Neural progenitor cell (in vitro differentiated cells): ENCODE data around the gene GAS2L1.

Experiments
- EZH2 ChIP-seq: fragments of 200-600 bp; sonication (generic); IDR thresholded peaks from 2 replicates; pipeline ENCODE4 v1.6.1; 2017; ENCODE audit warnings: antibody characterized with exemption, mild to moderate bottlenecking, moderate library complexity
- TF ChIP-seq, protein P1 (sequence below): fragments of 200-600 bp; sonication (generic); IDR thresholded peaks from 2 replicates; pipeline ENCODE4 v1.5.1; 2017; ENCODE audit warnings: antibody characterized with exemption, mild to moderate bottlenecking

DNA sequence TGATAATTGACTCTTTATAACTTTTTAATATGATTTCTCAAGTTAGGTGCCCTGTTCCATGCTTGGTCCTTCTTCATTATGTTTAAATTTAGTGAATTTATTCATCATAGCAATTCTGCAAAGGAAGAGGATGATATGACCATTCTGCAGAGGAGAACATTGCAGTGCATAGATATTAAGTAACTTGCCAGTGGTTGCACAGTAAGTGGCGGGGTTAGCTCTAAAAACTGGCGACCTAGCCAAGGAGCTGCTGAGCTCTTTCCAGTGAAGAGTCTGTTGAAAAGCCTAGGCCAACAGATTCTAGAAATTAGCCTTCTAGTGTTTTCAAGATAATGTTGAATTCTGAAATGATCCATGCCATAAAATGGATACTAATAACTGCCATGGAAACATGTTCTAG lies 33.8 kb upstream of the GAS2L1 start:
- TF ChIP-seq, protein P1, sequence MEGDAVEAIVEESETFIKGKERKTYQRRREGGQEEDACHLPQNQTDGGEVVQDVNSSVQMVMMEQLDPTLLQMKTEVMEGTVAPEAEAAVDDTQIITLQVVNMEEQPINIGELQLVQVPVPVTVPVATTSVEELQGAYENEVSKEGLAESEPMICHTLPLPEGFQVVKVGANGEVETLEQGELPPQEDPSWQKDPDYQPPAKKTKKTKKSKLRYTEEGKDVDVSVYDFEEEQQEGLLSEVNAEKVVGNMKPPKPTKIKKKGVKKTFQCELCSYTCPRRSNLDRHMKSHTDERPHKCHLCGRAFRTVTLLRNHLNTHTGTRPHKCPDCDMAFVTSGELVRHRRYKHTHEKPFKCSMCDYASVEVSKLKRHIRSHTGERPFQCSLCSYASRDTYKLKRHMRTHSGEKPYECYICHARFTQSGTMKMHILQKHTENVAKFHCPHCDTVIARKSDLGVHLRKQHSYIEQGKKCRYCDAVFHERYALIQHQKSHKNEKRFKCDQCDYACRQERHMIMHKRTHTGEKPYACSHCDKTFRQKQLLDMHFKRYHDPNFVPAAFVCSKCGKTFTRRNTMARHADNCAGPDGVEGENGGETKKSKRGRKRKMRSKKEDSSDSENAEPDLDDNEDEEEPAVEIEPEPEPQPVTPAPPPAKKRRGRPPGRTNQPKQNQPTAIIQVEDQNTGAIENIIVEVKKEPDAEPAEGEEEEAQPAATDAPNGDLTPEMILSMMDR: no peak
- no peak for TF ChIP-seq EZH2
